Stromal cell of bone marrow (primary cell): ENCODE measurements around the gene NOP9.
"Not testable (repeated sequence)": the region's sequence is repeated elsewhere in the genome, so short reads cannot be mapped to it uniquely, and the experiment has no call there.

ENCODE experiments used
- DNase-seq: peaks from one replicate; pipeline ENCODE4 v3.0.0-alpha.2; 2012; ENCODE audit warnings: low read depth

NOP9 gene

DNA sequence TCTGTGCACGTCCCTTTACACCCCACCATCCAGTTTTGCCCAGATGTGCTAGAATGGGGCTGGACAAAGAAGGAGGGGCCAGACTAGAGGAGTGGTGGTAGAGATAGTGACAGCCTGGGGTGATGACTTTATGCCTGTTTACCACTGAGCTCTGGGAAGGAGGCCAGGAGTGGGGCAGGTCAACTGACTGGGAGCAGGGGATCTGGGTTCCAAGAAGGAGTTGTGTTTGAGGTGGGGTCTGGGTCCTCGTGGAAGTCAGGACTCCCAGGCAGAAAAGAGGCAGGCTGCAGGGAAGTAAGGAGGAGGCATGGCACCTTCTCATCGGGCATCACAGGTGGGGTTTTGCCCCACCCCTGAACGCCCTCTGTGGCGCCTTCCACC is 10.6 kb downstream of the NOP9 start:
- no peak for DNase-seq

GRCh38 chr14:24310646-24311604 is 11.3 kb downstream of the NOP9 start, which contains the start of gene LTB4R:
Gene LTB4R, plus strand, starts transcription at chr14:24311502. Its CDS starts 4,150 bp downstream, at chr14:24315652.
- DNase-seq, result no peak

DNA sequence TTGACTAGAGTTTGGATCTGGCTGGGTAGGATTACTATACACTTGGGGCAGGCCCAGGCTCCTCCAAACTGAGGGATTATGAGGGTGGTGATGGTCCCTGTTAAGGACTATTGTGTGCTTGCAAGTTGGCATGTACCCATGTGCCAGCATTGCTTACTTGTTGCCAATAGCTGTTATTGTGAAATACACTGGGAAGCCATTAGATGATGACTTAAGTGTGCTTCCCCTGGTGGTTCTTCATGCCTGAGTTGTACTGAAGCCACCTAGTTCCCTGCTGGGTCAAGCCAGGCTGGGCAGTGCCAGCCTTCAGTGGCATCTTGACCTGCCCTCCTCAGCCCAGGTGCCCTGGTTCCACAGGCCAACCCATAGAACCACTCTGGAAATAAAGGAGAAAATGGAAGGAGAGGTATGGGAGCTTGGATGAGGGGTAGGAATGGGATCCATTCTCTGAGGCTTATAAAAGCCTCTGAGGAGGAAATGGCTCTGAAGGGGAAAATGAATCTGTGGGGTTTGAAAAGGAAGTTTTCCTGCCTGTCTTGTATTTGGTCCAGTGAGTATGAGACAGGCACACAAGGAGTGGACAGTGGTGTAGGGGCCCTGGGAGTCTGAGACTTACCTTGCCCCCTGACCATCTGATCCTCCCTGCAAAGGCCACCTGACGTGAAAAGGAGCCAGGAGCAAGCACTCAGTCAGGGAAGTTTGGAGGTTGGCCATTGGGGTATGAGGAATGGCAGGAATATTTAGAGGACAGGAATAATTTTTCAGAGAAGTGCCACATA is 12.4 kb downstream of the NOP9 start:
- DNase-seq, result no peak

DNA sequence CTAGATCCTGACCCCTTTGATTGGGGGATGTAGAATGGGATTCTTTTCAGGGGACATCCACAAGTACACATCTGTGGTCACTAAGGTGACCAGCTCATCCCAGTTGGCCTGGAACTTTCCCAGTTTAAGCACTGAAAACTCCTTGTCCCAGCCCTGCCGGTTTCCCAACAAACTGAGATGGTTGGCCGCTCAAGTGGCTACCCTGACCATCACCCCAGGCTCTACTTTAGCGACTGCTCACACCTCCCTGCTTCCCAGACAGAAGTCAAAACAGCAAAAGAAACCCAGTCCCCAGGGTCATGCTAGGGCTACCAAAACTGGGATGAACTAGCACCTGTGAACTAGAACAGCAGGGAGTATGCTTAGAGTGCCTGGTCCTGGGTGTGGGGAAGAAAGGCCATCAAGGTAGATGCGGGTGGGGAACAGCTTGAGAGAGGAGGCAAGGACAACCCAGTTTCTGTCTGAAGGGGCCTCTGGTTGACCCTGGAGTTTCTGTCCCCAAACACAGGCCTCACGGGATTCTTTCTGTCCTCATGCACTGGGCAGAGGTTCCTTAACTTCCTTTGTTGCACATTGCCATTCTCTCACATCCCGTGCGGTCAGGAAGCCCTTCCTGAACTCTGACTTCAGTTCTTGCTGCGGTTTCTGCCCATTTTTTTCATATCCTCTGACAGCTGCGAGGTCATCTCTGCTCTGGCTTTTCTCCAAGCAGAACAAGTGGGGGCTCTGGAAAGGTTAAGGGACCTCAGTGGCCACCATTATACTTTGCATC is 13.3 kb downstream of the NOP9 start:
- no peak for DNase-seq

DNA sequence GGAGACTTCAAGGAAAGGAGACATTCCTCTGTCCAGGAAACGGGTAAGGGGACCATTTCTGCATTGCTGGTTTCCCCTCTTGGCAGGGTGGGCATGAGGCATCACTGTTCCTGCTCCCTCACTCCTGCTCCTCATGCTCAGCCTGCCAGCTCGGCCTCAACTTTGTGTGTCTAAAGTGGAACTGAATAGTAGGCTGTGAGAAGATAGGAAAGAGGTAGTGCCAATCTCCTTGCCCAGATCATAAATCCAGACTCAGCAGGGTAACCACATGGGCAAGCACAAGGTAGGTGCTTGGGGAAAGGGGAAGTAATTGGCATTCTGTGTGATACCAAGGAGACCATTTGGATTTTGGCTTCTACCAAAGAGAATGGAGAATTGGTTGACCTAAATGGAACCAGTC is 14.3 kb downstream of the NOP9 start:
- DNase-seq, result no peak

DNA sequence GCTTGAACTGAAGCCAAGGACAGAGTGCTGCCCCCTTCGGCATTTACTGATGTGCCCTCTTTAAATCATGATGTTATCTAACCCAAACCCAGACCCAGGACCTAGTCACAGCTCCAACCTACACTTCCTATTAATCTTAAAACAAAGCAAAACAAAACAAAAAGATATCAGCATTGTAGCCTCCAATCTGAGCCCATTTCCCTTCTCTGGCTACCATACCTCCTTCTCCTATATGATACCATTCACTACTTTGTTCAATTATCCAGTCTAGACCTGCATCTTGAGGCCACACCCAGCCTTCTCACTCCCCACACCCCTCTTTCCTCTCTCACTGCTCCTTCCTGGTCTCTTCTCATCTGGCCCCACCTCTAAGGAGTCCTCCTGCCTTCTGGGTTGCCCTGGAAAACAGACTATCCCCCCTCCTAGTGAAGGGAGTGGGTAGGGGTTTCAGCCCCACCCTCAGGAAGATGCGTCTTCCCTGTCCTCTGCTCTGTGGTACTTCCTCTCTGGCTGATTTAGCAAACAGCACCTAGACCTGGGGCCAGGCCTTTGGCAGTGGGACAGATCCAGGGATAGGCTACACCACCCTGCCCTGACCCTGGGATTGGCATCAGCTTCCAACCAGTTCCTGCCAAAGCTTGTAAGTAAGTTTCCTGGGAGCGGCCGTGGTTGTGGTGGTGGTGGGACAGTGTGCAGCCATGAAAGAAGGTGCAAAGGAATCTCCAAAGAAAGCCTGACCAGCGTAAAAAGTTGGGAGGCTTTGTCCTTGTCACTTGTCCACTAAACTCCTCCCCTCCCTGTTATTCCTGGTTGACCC is 14.9 kb downstream of the NOP9 start:
- DNase-seq, result no peak

GRCh38 chr14:24315243-24315806 is 15.7 kb downstream of the NOP9 start:
- no peak for DNase-seq

DNA sequence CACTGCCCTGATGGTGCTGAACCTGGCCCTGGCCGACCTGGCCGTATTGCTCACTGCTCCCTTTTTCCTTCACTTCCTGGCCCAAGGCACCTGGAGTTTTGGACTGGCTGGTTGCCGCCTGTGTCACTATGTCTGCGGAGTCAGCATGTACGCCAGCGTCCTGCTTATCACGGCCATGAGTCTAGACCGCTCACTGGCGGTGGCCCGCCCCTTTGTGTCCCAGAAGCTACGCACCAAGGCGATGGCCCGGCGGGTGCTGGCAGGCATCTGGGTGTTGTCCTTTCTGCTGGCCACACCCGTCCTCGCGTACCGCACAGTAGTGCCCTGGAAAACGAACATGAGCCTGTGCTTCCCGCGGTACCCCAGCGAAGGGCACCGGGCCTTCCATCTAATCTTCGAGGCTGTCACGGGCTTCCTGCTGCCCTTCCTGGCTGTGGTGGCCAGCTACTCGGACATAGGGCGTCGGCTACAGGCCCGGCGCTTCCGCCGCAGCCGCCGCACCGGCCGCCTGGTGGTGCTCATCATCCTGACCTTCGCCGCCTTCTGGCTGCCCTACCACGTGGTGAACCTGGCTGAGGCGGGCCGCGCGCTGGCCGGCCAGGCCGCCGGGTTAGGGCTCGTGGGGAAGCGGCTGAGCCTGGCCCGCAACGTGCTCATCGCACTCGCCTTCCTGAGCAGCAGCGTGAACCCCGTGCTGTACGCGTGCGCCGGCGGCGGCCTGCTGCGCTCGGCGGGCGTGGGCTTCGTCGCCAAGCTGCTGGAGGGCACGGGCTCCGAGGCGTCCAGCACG is 16.4 kb downstream of the NOP9 start:
- no peak for DNase-seq

DNA sequence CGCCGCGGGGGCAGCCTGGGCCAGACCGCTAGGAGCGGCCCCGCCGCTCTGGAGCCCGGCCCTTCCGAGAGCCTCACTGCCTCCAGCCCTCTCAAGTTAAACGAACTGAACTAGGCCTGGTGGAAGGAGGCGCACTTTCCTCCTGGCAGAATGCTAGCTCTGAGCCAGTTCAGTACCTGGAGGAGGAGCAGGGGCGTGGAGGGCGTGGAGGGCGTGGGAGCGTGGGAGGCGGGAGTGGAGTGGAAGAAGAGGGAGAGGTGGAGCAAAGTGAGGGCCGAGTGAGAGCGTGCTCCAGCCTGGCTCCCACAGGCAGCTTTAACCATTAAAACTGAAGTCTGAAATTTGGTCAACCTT is 16.9 kb downstream of the NOP9 start:
- DNase-seq, result no peak

GRCh38 chr14:24317141-24317928 is 17.7 kb downstream of the NOP9 start:
- DNase-seq, result peak; percentile 67

GRCh38 chr14:24321212-24321975 is 21.7 kb downstream of the NOP9 start:
- DNase-seq, result no peak

- DNase-seq, result no peak
These were observed 23.0 kb downstream of the NOP9 start for GRCh38 chr14:24322672-24323071.

GRCh38 chr14:24323341-24323740 is 23.7 kb downstream of the NOP9 start:
- no peak for DNase-seq

DNA sequence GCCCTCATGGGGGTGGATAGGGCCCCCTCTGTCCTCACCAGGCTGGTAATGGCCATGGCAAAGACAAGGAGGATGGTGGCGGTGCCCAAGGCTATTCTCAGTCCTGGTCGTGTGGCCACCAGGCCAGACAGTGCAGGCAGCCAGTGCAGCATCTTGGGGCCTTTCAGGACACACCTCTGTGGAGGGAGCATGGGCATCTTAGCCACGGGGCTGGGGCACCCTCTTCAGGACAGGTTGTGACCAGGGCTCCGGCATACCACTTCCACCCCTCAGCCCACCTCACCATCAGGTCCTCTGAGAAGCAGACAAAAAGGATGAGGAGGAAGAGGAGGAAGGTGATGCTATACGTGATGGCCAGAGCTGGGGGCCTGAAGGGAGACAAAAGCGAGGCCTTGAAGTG is 24.4 kb downstream of the NOP9 start:
- DNase-seq, result no peak

DNA sequence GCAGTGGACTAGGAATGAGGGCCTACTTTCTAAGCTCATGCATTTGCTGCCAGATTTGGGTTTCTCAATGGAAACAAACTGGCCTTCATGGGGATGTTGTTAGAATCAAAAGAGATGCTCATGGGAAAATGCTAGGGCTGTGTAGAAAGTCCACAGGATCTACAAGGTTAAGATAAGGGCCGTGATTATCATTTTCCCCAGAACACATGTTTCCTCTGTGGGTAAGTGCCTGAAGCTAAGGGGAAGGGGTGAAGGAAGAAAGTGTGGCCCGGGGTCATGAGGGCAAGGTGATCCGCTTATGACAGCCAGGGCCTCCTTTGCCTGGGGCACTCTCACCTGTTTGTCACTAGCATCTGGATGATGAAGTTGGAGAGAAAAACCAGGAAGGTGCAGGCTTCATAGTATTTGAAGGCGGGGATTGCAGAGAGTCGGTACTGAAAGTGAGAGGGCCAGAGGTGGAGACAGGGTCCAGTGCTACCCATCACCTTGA is 25.4 kb downstream of the NOP9 start:
- DNase-seq, result no peak

DNA sequence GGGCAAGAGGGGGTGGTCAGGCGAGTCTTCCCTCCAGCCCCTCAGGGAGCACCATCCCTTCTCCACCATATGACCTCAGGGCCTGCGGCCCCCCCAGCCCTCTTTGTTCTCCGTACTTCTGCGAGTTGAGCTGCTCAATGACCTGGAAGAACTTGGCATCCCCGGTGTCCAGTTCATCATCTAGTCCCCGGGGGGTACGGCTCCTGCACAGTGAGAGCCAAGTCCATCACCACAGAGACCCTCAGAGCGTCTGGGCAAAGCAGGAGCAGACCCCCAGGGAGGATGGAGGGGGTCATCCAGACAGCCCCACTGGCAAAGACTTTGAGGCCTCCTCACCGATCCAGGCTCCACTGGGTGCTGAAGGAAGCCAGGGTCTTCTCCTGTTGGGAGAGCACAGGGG is 26.3 kb downstream of the NOP9 start:
- no peak for DNase-seq

- DNase-seq, result no peak
These were observed 27.7 kb downstream of the NOP9 start for GRCh38 chr14:24327303-24327702.

GRCh38 chr14:24327914-24328313 is 28.3 kb downstream of the NOP9 start:
- DNase-seq, result not testable (repeated sequence)
